ENCODE results near the gene OPN3. TPM values are rescaled to one million over a fixed set of nuclear protein-coding genes. Genes with fewer than 3 reads are reported as not detected.
A peak's percentile ranks its signal among the peaks of the same experiment; 100 is the strongest.

OPN3 gene, protein sequence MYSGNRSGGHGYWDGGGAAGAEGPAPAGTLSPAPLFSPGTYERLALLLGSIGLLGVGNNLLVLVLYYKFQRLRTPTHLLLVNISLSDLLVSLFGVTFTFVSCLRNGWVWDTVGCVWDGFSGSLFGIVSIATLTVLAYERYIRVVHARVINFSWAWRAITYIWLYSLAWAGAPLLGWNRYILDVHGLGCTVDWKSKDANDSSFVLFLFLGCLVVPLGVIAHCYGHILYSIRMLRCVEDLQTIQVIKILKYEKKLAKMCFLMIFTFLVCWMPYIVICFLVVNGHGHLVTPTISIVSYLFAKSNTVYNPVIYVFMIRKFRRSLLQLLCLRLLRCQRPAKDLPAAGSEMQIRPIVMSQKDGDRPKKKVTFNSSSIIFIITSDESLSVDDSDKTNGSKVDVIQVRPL
- total RNA-seq = 10 to 100 TPM in 5 of 9 donors, 1 to 10 TPM in 4; 5.9 to 42.9 (median 13.2) TPM
- polyA plus RNA-seq = 1 to 10 TPM; 4.1 to 9.5 (median 6.8) TPM
- long read RNA-seq, donor 1, transcript OPN3-201 (4 exons, 2,620 nt) = minor isoform, 7 of 17 reads
- long read RNA-seq, donor 1, transcript OPN3-206 (3 exons, 1,816 nt) = major isoform, 9 of 17 reads
- long read RNA-seq, donor 1, partial matches to known transcripts = 0 of 17 reads
- long read RNA-seq, donor 1, other reads (novel, unspliced or antisense) = 0 of 17 reads
- long read RNA-seq, donor 2, transcript OPN3-201 (4 exons, 2,620 nt) = major isoform, 5 of 10 reads
- long read RNA-seq, donor 2, partial matches to known transcripts = 0 of 10 reads
- long read RNA-seq, donor 2, other reads (novel, unspliced or antisense) = 0 of 10 reads
- long read RNA-seq, donor 3, transcript OPN3-206 (3 exons, 1,816 nt) = major isoform, 8 of 13 reads
- long read RNA-seq, donor 3, transcript OPN3-201 (4 exons, 2,620 nt) = minor isoform, 5 of 13 reads
- long read RNA-seq, donor 3, partial matches to known transcripts = 0 of 13 reads
- long read RNA-seq, donor 3, other reads (novel, unspliced or antisense) = 0 of 13 reads
- long read RNA-seq, donor 4 = 0 reads
- long read RNA-seq, donor 5, transcript OPN3-206 (3 exons, 1,816 nt) = minor isoform, 12 of 39 reads
- long read RNA-seq, donor 5, transcript OPN3-201 (4 exons, 2,620 nt) = major isoform, 24 of 39 reads
- long read RNA-seq, donor 5, partial matches to known transcripts = 0 of 39 reads
- long read RNA-seq, donor 5, other reads (novel, unspliced or antisense) = 3 of 39 reads
- long read RNA-seq, donor 6, partial matches to known transcripts = 2 of 4 reads
- long read RNA-seq, donor 6, other reads (novel, unspliced or antisense) = 2 of 4 reads
- long read RNA-seq, donor 7, partial matches to known transcripts = 0 of 4 reads
- long read RNA-seq, donor 7, other reads (novel, unspliced or antisense) = 0 of 4 reads
- long read RNA-seq, donor 8, transcript OPN3-206 (3 exons, 1,816 nt) = minor isoform, 8 of 17 reads
- long read RNA-seq, donor 8, transcript OPN3-201 (4 exons, 2,620 nt) = major isoform, 9 of 17 reads
- long read RNA-seq, donor 8, partial matches to known transcripts = 0 of 17 reads
- long read RNA-seq, donor 8, other reads (novel, unspliced or antisense) = 0 of 17 reads
- long read RNA-seq, donor 9, transcript OPN3-206 (3 exons, 1,816 nt) = major isoform, 5 of 12 reads
- long read RNA-seq, donor 9, transcript OPN3-201 (4 exons, 2,620 nt) = major isoform, 5 of 12 reads
- long read RNA-seq, donor 9, partial matches to known transcripts = 0 of 12 reads
- long read RNA-seq, donor 9, other reads (novel, unspliced or antisense) = 0 of 12 reads
- long read RNA-seq, donor 10, transcript OPN3-201 (4 exons, 2,620 nt) = major isoform, 5 of 8 reads
- long read RNA-seq, donor 10, partial matches to known transcripts = 0 of 8 reads
- long read RNA-seq, donor 10, other reads (novel, unspliced or antisense) = 0 of 8 reads

DNA sequence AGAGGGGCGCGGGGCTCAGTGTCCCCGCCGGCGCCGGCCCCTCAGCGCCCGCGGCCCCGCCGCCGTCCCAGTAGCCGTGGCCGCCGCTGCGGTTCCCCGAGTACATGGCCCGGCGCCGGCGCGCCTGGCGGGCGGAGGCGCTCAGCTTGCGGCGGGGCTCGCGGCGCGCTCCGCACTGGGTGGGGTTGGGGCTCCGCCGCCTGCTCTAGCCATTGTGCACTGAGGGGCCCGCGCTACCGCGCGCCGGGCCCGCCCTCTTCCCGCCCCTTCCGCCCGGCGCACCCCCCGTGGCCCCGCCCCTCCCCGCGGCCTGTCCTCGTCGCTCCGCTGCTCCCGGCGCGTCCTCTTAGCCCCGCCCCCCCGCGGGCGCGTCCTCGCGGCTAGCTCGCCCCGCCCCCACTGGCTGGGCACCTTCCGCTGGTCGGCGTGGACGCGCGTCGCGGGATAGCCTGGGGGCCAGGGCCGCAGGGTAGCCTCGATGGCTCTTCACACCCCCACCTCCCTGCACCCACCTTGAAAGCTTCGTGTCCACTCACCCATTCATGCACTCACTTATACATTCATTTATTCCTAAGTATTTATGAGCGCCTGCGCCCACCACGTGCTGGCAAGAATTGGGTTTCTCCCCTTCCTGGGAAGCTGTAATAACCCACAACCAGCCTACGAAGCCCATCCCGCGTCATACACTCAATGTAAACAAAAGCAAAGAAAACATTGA is at the start of gene OPN3, which contains the start of gene CHML:
TSS of gene OPN3 (minus strand) at position 221 of the 718 bp plus-strand sequence. CDS start at position 106, 115 bp downstream.
TSS of gene CHML (minus strand) at position 221 of the 718 bp plus-strand sequence. CDS start 4,603 bp downstream, outside the sequence.
- peaks cover 15% of the 10 kb centered on the region in 2 donors for H3K4me1 ChIP-seq (replicated peaks in 1 of 2)
- no peaks in the 10 kb centered on the region for H3K9me3 ChIP-seq (replicated peaks in 1 of 3)
- H3K27ac ChIP-seq = peak within 1 kb of the TSS in 4 of 5 donors; percentile 65 to 89 (median 76)
- peak; percentile 90 to 96 for TF ChIP-seq POLR2A (IDR thresholded peaks at IDR 0.05)
- TF ChIP-seq, protein P1, sequence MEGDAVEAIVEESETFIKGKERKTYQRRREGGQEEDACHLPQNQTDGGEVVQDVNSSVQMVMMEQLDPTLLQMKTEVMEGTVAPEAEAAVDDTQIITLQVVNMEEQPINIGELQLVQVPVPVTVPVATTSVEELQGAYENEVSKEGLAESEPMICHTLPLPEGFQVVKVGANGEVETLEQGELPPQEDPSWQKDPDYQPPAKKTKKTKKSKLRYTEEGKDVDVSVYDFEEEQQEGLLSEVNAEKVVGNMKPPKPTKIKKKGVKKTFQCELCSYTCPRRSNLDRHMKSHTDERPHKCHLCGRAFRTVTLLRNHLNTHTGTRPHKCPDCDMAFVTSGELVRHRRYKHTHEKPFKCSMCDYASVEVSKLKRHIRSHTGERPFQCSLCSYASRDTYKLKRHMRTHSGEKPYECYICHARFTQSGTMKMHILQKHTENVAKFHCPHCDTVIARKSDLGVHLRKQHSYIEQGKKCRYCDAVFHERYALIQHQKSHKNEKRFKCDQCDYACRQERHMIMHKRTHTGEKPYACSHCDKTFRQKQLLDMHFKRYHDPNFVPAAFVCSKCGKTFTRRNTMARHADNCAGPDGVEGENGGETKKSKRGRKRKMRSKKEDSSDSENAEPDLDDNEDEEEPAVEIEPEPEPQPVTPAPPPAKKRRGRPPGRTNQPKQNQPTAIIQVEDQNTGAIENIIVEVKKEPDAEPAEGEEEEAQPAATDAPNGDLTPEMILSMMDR (IDR thresholded peaks at IDR 0.05) = no peak
- peak; percentile 93 to 97 (median 95) for DNase-seq
- H3K36me3 ChIP-seq (replicated peaks in 1 of 2) = no peaks in the 10 kb centered on the region
- H3K4me3 ChIP-seq = peak within 1 kb of the TSS; percentile 29 to 97 (median 71)
- intact Hi-C loops (cut with DNase I) = no loop called here
- WGBS, 4 donors = 4 to 24% (median 8%) methylated on average over 14 to 81 of the region's 81 CpGs
- no peaks in the 10 kb centered on the region for H3K27me3 ChIP-seq

DNA sequence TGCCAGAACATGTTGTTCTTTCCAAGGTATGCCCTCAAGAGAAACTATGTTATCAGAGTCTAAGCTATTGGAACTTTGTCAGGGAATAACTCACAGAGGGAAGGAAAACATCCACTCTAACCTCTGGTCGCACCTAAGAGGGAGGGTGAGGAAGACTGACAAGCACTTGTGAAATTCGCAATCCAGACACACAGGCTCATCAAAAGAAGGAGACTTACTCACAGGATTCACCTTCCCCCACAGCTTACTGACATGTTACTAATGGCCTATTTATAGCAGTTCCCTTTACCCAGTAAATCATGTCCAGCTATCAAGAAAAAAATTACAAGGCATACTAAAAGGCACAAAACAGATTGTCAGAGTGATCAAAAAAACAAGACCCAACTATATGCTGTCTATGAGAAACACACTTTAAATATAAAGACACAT is 48.8 kb upstream of the OPN3 start:
- H3K9me3 ChIP-seq (replicated peaks in 1 of 3) = no peaks in the 10 kb centered on the region
- intact Hi-C loops (cut with DNase I) = no loop called here
- H3K4me3 ChIP-seq = no peak overlapping the region
- DNase-seq = no peak
- no peak overlapping the region for H3K27ac ChIP-seq
- 46 to 77% (median 65%) methylated on average over 2 of the region's 2 CpGs for WGBS, 4 donors
- no peaks in the 10 kb centered on the region for H3K36me3 ChIP-seq (replicated peaks in 1 of 2)
- TF ChIP-seq POLR2A (IDR thresholded peaks at IDR 0.05) = no peak
- H3K27me3 ChIP-seq = no peaks in the 10 kb centered on the region
- no peaks in the 10 kb centered on the region for H3K4me1 ChIP-seq (replicated peaks in 1 of 2)

DNA sequence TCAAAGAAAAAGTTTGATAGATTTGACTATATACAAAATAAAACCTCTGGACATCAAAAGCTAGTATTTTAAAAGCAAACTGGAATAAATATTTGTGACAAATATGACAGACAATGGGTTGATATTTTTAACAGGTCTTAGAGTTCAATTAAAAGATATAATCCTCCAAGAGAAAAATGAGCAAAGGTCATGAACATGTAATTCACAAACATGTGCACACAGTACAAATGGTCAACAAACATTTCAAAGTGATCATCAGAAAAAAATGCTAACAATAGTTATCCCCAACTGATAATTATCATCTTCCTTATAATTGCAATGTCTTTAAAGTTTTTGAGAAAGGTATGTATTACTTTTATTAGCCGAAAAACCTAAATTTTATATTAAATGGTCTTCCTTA is 43.9 kb upstream of the OPN3 start:
- no peaks in the 10 kb centered on the region for H3K27me3 ChIP-seq
- WGBS, 4 donors = 88 to 100% (median 92%) methylated on average over 1 of the region's 1 CpG
- no peaks in the 10 kb centered on the region for H3K4me1 ChIP-seq (replicated peaks in 1 of 2)
- no peak overlapping the region for H3K27ac ChIP-seq
- no peak for DNase-seq
- intact Hi-C loops (cut with DNase I) = no loop called here
- H3K9me3 ChIP-seq (replicated peaks in 1 of 3) = no peaks in the 10 kb centered on the region
- H3K36me3 ChIP-seq (replicated peaks in 1 of 2) = no peaks in the 10 kb centered on the region
- no peak overlapping the region for H3K4me3 ChIP-seq
- TF ChIP-seq, protein P1 (IDR thresholded peaks at IDR 0.05) = no peak
